ENCODE data around the gene DYNC1LI1.
A peak's percentile ranks its signal among the peaks of the same experiment; 100 is the strongest.

DYNC1LI1 gene

GRCh38 chr3:32570421-32571191 lies at the start of gene DYNC1LI1:
DYNC1LI1 (minus strand) TSS chr3:32570858; CDS start chr3:32570770, 88 bp downstream.
- peaks cover 0 to 20% (median 18%) of the 10 kb centered on the region in 5 donors for H3K4me1 ChIP-seq (ENCODE audit: control insufficient read depth in 5 of 5, insufficient read depth in 5 of 5, low read length in 5 of 5)
- no peaks in the 10 kb centered on the region for H3K9me3 ChIP-seq (ENCODE audit: control insufficient read depth in 5 of 5, low read length in 5 of 5)

GRCh38 chr3:32619395-32619794 lies 48.7 kb upstream of the DYNC1LI1 start:
- Histone ChIP-seq H3K27me3 (ENCODE audit: control insufficient read depth in 5 of 5, insufficient read depth in 4 of 5, low read length in 5 of 5) (no peaks in the 10 kb centered on the region), H3K4me3 (ENCODE audit: low read depth in 1 of 5, low read length in 5 of 5) (no peak overlapping the region), H3K27ac (ENCODE audit: low read depth, low read length) (no peak overlapping the region), H3K36me3 (ENCODE audit: control insufficient read depth in 5 of 5, insufficient read depth in 5 of 5, low read length in 5 of 5) (no peaks in the 10 kb centered on the region), H3K9me3 (ENCODE audit: control insufficient read depth in 5 of 5, low read length in 5 of 5) (peaks cover 0 to 16% (median 14%) of the 10 kb centered on the region in 5 donors), H3K9ac (ENCODE audit: low read length in 5 of 5) (no peak overlapping the region), H3K4me1 (ENCODE audit: control insufficient read depth in 5 of 5, insufficient read depth in 5 of 5, low read length in 5 of 5) (no peaks in the 10 kb centered on the region)

More at GRCh38 chr3:32570421-32571191, at the start of gene DYNC1LI1:
- H3K36me3 ChIP-seq (ENCODE audit: control insufficient read depth in 5 of 5, insufficient read depth in 5 of 5, low read length in 5 of 5) = peaks cover 0 to 5% (median 3%) of the 10 kb centered on the region in 5 donors
- H3K4me3 ChIP-seq (ENCODE audit: low read depth in 1 of 5, low read length in 5 of 5) = peak within 1 kb of the TSS; percentile 85 to 94 (median 90)
- peak within 1 kb of the TSS; percentile 52 to 95 (median 92) for H3K9ac ChIP-seq (ENCODE audit: low read length in 5 of 5)
- H3K27ac ChIP-seq (ENCODE audit: low read depth, low read length) = peak within 1 kb of the TSS; percentile 89
- H3K27me3 ChIP-seq (ENCODE audit: control insufficient read depth in 5 of 5, insufficient read depth in 4 of 5, low read length in 5 of 5) = no peaks in the 10 kb centered on the region

- Histone ChIP-seq H3K9ac (ENCODE audit: low read length in 5 of 5) (no peak overlapping the region), H3K27ac (ENCODE audit: low read depth, low read length) (no peak overlapping the region), H3K9me3 (ENCODE audit: control insufficient read depth in 5 of 5, low read length in 5 of 5) (peaks cover 0 to 16% (median 14%) of the 10 kb centered on the region in 5 donors), H3K27me3 (ENCODE audit: control insufficient read depth in 5 of 5, insufficient read depth in 4 of 5, low read length in 5 of 5) (no peaks in the 10 kb centered on the region), H3K4me1 (ENCODE audit: control insufficient read depth in 5 of 5, insufficient read depth in 5 of 5, low read length in 5 of 5) (no peaks in the 10 kb centered on the region), H3K36me3 (ENCODE audit: control insufficient read depth in 5 of 5, insufficient read depth in 5 of 5, low read length in 5 of 5) (no peaks in the 10 kb centered on the region), H3K4me3 (ENCODE audit: low read depth in 1 of 5, low read length in 5 of 5) (no peak overlapping the region)
These were observed 45.8 kb upstream of the DYNC1LI1 start for GRCh38 chr3:32616267-32616962.

- H3K9ac ChIP-seq (ENCODE audit: low read length in 5 of 5) = no peak overlapping the region
- no peak overlapping the region for H3K27ac ChIP-seq (ENCODE audit: low read depth, low read length)
- peaks cover 0 to 13% (median 7%) of the 10 kb centered on the region in 5 donors for H3K9me3 ChIP-seq (ENCODE audit: control insufficient read depth in 5 of 5, low read length in 5 of 5)
- H3K4me3 ChIP-seq (ENCODE audit: low read depth in 1 of 5, low read length in 5 of 5) = no peak overlapping the region
- H3K4me1 ChIP-seq (ENCODE audit: control insufficient read depth in 5 of 5, insufficient read depth in 5 of 5, low read length in 5 of 5) = no peaks in the 10 kb centered on the region
- H3K36me3 ChIP-seq (ENCODE audit: control insufficient read depth in 5 of 5, insufficient read depth in 5 of 5, low read length in 5 of 5) = no peaks in the 10 kb centered on the region
- H3K27me3 ChIP-seq (ENCODE audit: control insufficient read depth in 5 of 5, insufficient read depth in 4 of 5, low read length in 5 of 5) = no peaks in the 10 kb centered on the region
These were observed 44.3 kb upstream of the DYNC1LI1 start for GRCh38 chr3:32614956-32615355.

GRCh38 chr3:32613183-32613582 lies 42.5 kb upstream of the DYNC1LI1 start:
- no peaks in the 10 kb centered on the region for H3K4me1 ChIP-seq (ENCODE audit: control insufficient read depth in 5 of 5, insufficient read depth in 5 of 5, low read length in 5 of 5)
- no peaks in the 10 kb centered on the region for H3K9me3 ChIP-seq (ENCODE audit: control insufficient read depth in 5 of 5, low read length in 5 of 5)
- no peak overlapping the region for H3K9ac ChIP-seq (ENCODE audit: low read length in 5 of 5)
- no peaks in the 10 kb centered on the region for H3K36me3 ChIP-seq (ENCODE audit: control insufficient read depth in 5 of 5, insufficient read depth in 5 of 5, low read length in 5 of 5)
- no peak overlapping the region for H3K27ac ChIP-seq (ENCODE audit: low read depth, low read length)
- H3K4me3 ChIP-seq (ENCODE audit: low read depth in 1 of 5, low read length in 5 of 5) = no peak overlapping the region
- H3K27me3 ChIP-seq (ENCODE audit: control insufficient read depth in 5 of 5, insufficient read depth in 4 of 5, low read length in 5 of 5) = no peaks in the 10 kb centered on the region

- Histone ChIP-seq H3K9me3 (ENCODE audit: control insufficient read depth in 5 of 5, low read length in 5 of 5) (no peaks in the 10 kb centered on the region), H3K27me3 (ENCODE audit: control insufficient read depth in 5 of 5, insufficient read depth in 4 of 5, low read length in 5 of 5) (no peaks in the 10 kb centered on the region), H3K36me3 (ENCODE audit: control insufficient read depth in 5 of 5, insufficient read depth in 5 of 5, low read length in 5 of 5) (no peaks in the 10 kb centered on the region), H3K27ac (ENCODE audit: low read depth, low read length) (no peak overlapping the region), H3K9ac (ENCODE audit: low read length in 5 of 5) (no peak overlapping the region), H3K4me1 (ENCODE audit: control insufficient read depth in 5 of 5, insufficient read depth in 5 of 5, low read length in 5 of 5) (no peaks in the 10 kb centered on the region), H3K4me3 (ENCODE audit: low read depth in 1 of 5, low read length in 5 of 5) (no peak overlapping the region)
These were observed 41.9 kb upstream of the DYNC1LI1 start for GRCh38 chr3:32612547-32612946.

- Histone ChIP-seq H3K9ac (ENCODE audit: low read length in 5 of 5) (no peak overlapping the region), H3K4me1 (ENCODE audit: control insufficient read depth in 5 of 5, insufficient read depth in 5 of 5, low read length in 5 of 5) (no peaks in the 10 kb centered on the region), H3K27me3 (ENCODE audit: control insufficient read depth in 5 of 5, insufficient read depth in 4 of 5, low read length in 5 of 5) (no peaks in the 10 kb centered on the region), H3K36me3 (ENCODE audit: control insufficient read depth in 5 of 5, insufficient read depth in 5 of 5, low read length in 5 of 5) (no peaks in the 10 kb centered on the region), H3K27ac (ENCODE audit: low read depth, low read length) (no peak overlapping the region), H3K9me3 (ENCODE audit: control insufficient read depth in 5 of 5, low read length in 5 of 5) (no peaks in the 10 kb centered on the region), H3K4me3 (ENCODE audit: low read depth in 1 of 5, low read length in 5 of 5) (no peak overlapping the region)
These were observed 36.9 kb upstream of the DYNC1LI1 start for GRCh38 chr3:32607522-32607921.

GRCh38 chr3:32606960-32607359 lies 36.3 kb upstream of the DYNC1LI1 start:
- H3K27ac ChIP-seq (ENCODE audit: low read depth, low read length) = no peak overlapping the region
- no peak overlapping the region for H3K9ac ChIP-seq (ENCODE audit: low read length in 5 of 5)
- no peak overlapping the region for H3K4me3 ChIP-seq (ENCODE audit: low read depth in 1 of 5, low read length in 5 of 5)
- H3K4me1 ChIP-seq (ENCODE audit: control insufficient read depth in 5 of 5, insufficient read depth in 5 of 5, low read length in 5 of 5) = no peaks in the 10 kb centered on the region
- H3K36me3 ChIP-seq (ENCODE audit: control insufficient read depth in 5 of 5, insufficient read depth in 5 of 5, low read length in 5 of 5) = no peaks in the 10 kb centered on the region
- no peaks in the 10 kb centered on the region for H3K9me3 ChIP-seq (ENCODE audit: control insufficient read depth in 5 of 5, low read length in 5 of 5)
- no peaks in the 10 kb centered on the region for H3K27me3 ChIP-seq (ENCODE audit: control insufficient read depth in 5 of 5, insufficient read depth in 4 of 5, low read length in 5 of 5)

- Histone ChIP-seq H3K9ac (ENCODE audit: low read length in 5 of 5) (no peak overlapping the region), H3K27ac (ENCODE audit: low read depth, low read length) (no peak overlapping the region), H3K4me1 (ENCODE audit: control insufficient read depth in 5 of 5, insufficient read depth in 5 of 5, low read length in 5 of 5) (no peaks in the 10 kb centered on the region), H3K27me3 (ENCODE audit: control insufficient read depth in 5 of 5, insufficient read depth in 4 of 5, low read length in 5 of 5) (no peaks in the 10 kb centered on the region), H3K4me3 (ENCODE audit: low read depth in 1 of 5, low read length in 5 of 5) (no peak overlapping the region), H3K9me3 (ENCODE audit: control insufficient read depth in 5 of 5, low read length in 5 of 5) (no peaks in the 10 kb centered on the region), H3K36me3 (ENCODE audit: control insufficient read depth in 5 of 5, insufficient read depth in 5 of 5, low read length in 5 of 5) (no peaks in the 10 kb centered on the region)
These were observed 35.6 kb upstream of the DYNC1LI1 start for GRCh38 chr3:32606277-32606676.

GRCh38 chr3:32603064-32603463 lies 32.4 kb upstream of the DYNC1LI1 start:
- H3K9ac ChIP-seq (ENCODE audit: low read length in 5 of 5) = no peak overlapping the region
- H3K4me3 ChIP-seq (ENCODE audit: low read depth in 1 of 5, low read length in 5 of 5) = no peak overlapping the region
- no peaks in the 10 kb centered on the region for H3K36me3 ChIP-seq (ENCODE audit: control insufficient read depth in 5 of 5, insufficient read depth in 5 of 5, low read length in 5 of 5)
- peaks cover 0 to 2% (median 0%) of the 10 kb centered on the region in 5 donors for H3K27me3 ChIP-seq (ENCODE audit: control insufficient read depth in 5 of 5, insufficient read depth in 4 of 5, low read length in 5 of 5)
- no peaks in the 10 kb centered on the region for H3K4me1 ChIP-seq (ENCODE audit: control insufficient read depth in 5 of 5, insufficient read depth in 5 of 5, low read length in 5 of 5)
- H3K9me3 ChIP-seq (ENCODE audit: control insufficient read depth in 5 of 5, low read length in 5 of 5) = no peaks in the 10 kb centered on the region
- no peak overlapping the region for H3K27ac ChIP-seq (ENCODE audit: low read depth, low read length)
